GM12878 (cell line): ENCODE data around the gene CSNK1A1. TPM values are rescaled to one million over a fixed set of nuclear protein-coding genes. Genes with fewer than 3 reads are reported as not detected.

Experiments
- ATAC-seq: fragments of 200-7000 bp; cut with Tn5 transposase; 3 replicates; pipeline ENCODE4 v1.9.1; 2020; ENCODE audit warnings: mild to moderate bottlenecking, moderate library complexity
- BruUV-seq: library from RNA; stranded (reverse); fragments of 400-500 nt; replicated peaks from 2 replicates; lab custom pipeline; 2021; lab: Mats Ljungman, UMichigan
- CTCF ChIA-PET: fragments of 300-600 bp; sonication (Branson Sonifier 250); formaldehyde crosslinking; extraction: SDS; loops from one replicate; lab custom pipeline; 2021; ENCODE audit warnings: inconsistent platforms; lab: Yijun Ruan, JAX
- POLR2A ChIA-PET: fragments of 350-600 bp; formaldehyde crosslinking; extraction: SDS; loops from one replicate; lab custom pipeline; 2021; ENCODE audit warnings: inconsistent platforms; lab: Charles Lee
- RAD21 ChIA-PET: fragments of 300-600 bp; sonication (Branson Sonifier 250); formaldehyde crosslinking; loops from one replicate; lab custom pipeline; 2023; ENCODE audit warnings: antibody characterized with exemption; ENCODE audit not compliant: unreplicated experiment; lab: Charles Lee
- SMC1A ChIA-PET: fragments of 300-600 bp; sonication (Branson Sonifier 250); formaldehyde crosslinking; loops from one replicate; lab custom pipeline; 2023; ENCODE audit not compliant: unreplicated experiment, uncharacterized antibody; lab: Charles Lee
- DNase-seq: peaks from one replicate; pipeline ENCODE4 v3.0.0-alpha.2; 2011; ENCODE audit warnings: low read depth, low spot score
- FAIRE-seq: peaks from 3 replicates; lab custom pipeline; 2011; peaks lifted over from hg19 to GRCh38; lab: Jason Lieb, UNC
- H2AFZ ChIP-seq: 2 replicates; pipeline ENCODE4 v1.6.0; 2011; ENCODE audit warnings: low read depth, low read length, control low read depth; ENCODE audit not compliant: control insufficient read depth
- H3K27ac ChIP-seq: 2 replicates; pipeline ENCODE4 v1.5.1; 2011; ENCODE audit warnings: control low read depth; ENCODE audit not compliant: control insufficient read depth, insufficient read depth
- H3K27me3 ChIP-seq, 2 experiments: replicated peaks in 1 of 2; 2 replicates each; pipeline versions ENCODE4 v1.6.0 to v1.6.1; 2011; ENCODE audit warnings: low read length in 1 of 2; ENCODE audit not compliant: control insufficient read depth in 2 of 2, insufficient read depth in 2 of 2
- H3K36me3 ChIP-seq, 2 experiments: 2 replicates each; pipeline ENCODE4 v1.5.1; 2011; ENCODE audit warnings: low read length in 1 of 2; ENCODE audit not compliant: control insufficient read depth in 2 of 2, insufficient read depth in 2 of 2
- H3K4me1 ChIP-seq: 2 replicates; pipeline ENCODE4 v1.6.1; 2011; ENCODE audit warnings: mild to moderate bottlenecking, low read length, moderate library complexity, mixed read lengths; ENCODE audit not compliant: control insufficient read depth, insufficient read depth
- H3K4me2 ChIP-seq: 2 replicates; pipeline ENCODE4 v1.6.0; 2011; ENCODE audit warnings: control low read depth; ENCODE audit not compliant: control insufficient read depth, insufficient read depth
- H3K4me3 ChIP-seq: fragments of 200-600 bp; sonication (generic); 2 replicates; pipeline ENCODE4 v1.5.1; 2016
- H3K79me2 ChIP-seq: 2 replicates; pipeline ENCODE4 v1.6.0; 2011; ENCODE audit warnings: low read length; ENCODE audit not compliant: control insufficient read depth, insufficient read depth
- H3K9ac ChIP-seq: 2 replicates; pipeline ENCODE4 v1.8.0; 2011; ENCODE audit warnings: low read length, control low read depth, mixed read lengths; ENCODE audit not compliant: control insufficient read depth, insufficient read depth
- H3K9me3 ChIP-seq: replicated peaks from 3 replicates; pipeline ENCODE4 v1.5.1; 2011; ENCODE audit warnings: mild to moderate bottlenecking, low read length; ENCODE audit not compliant: control insufficient read depth, insufficient read depth
- H4K20me1 ChIP-seq: 2 replicates; pipeline ENCODE4 v1.6.0; 2011; ENCODE audit not compliant: control insufficient read depth, insufficient read depth
- ASH2L ChIP-seq: fragments of 300-600, 200-600 bp; sonication (generic); IDR thresholded peaks from 2 replicates; pipeline ENCODE4 v1.6.1; 2017; ENCODE audit warnings: low read depth, mild to moderate bottlenecking, borderline replicate concordance
- BRCA1 ChIP-seq: IDR thresholded peaks from 2 replicates; pipeline ENCODE4 v1.6.1; 2011; ENCODE audit warnings: low read depth, low read length, improper control_type of control experiment
- EED ChIP-seq: sonication (generic); IDR thresholded peaks from 2 replicates; pipeline ENCODE4 v1.6.1; 2016; ENCODE audit warnings: antibody characterized with exemption, low read depth
- HDAC6 ChIP-seq: fragments of 200-600 bp; sonication (generic); IDR thresholded peaks from one replicate; pipeline ENCODE4 v1.8.0; 2017; ENCODE audit warnings: antibody characterized with exemption; ENCODE audit not compliant: unreplicated experiment
- PAX5 ChIP-seq: IDR thresholded peaks from 2 replicates; pipeline ENCODE4 v1.6.1; 2011; ENCODE audit warnings: low read depth, low read length, borderline replicate concordance
- POLR2A ChIP-seq: IDR thresholded peaks from 2 replicates; pipeline ENCODE4 v1.6.1; 2011; ENCODE audit warnings: low read depth, mild to moderate bottlenecking, low read length
- POLR2AphosphoS5 ChIP-seq: IDR thresholded peaks from 2 replicates; pipeline ENCODE4 v1.6.1; 2011; ENCODE audit warnings: mild to moderate bottlenecking, low read length, inconsistent platforms
- RUNX3 ChIP-seq: IDR thresholded peaks from 2 replicates; pipeline ENCODE4 v1.6.1; 2012; ENCODE audit warnings: low read length, inconsistent platforms
- TCF7 ChIP-seq: IDR thresholded peaks from 2 replicates; pipeline ENCODE4 v1.6.1; 2014; ENCODE audit warnings: antibody characterized with exemption, borderline replicate concordance
- ZNF24 ChIP-seq: fragments of 450-650 bp; IDR thresholded peaks from 2 replicates; pipeline ENCODE4 v1.6.1; 2017; ENCODE audit warnings: antibody characterized with exemption, mild to moderate bottlenecking
- WGBS: methylation state at CpG from one replicate; pipeline ENCODE4 v1.1.6; 2016; ENCODE audit warnings: low lambda C conversion rate; ENCODE audit not compliant: insufficient replicate concordance, insufficient coverage; ENCODE audit errors: missing lambda C conversion rate; 5-methylcytosine and 5-hydroxymethylcytosine counted together
- in situ Hi-C: fragments of 300-500 bp; cut with MboI; formaldehyde crosslinking; loops from 9 replicates; pipeline ENCODE4 v1.14.3; 2018; ENCODE audit warnings: mixed read lengths
- intact Hi-C: fragments of 100-400 bp; cut with micrococcal nuclease; formaldehyde crosslinking; loops from one replicate; pipeline ENCODE4 v1.14.2; 2022; ENCODE audit not compliant: unreplicated experiment
- polyA plus RNA-seq, 11 experiments: library from polyadenylated mRNA; depleted of rRNA in 4 of 11; unstranded in 6 of 11; stranded (reverse) in 5 of 11; fragments of >200 nt; fragmentation: Nextera tagmentation in 4 of 11; fragmentation: Illumina TruSeq in 1 of 11; extraction: Ambion mirVana in 4 of 11; extraction: Trizol in 1 of 11; gene quantifications; 1 replicate in 1 of 11; 2 replicates in 10 of 11; pipeline versions ENCODE4 v1.2.1 to v1.2.3, GENCODE V29; 2011 to 2016; ENCODE audit warnings: inconsistent platforms in 2 of 11, missing spikeins in 2 of 11, low read depth in 1 of 11
- total RNA-seq, 4 experiments: library from RNA; depleted of rRNA in 3 of 4; stranded (reverse); fragments of >200 nt in 3 of 4; fragmentation: Illumina TruSeq in 1 of 4; extraction: Trizol in 1 of 4; gene quantifications; 2 replicates each; pipeline versions ENCODE4 v1.2.1 to v1.2.3, GENCODE V29; 2013 to 2021
- TF ChIP-seq, protein P1 (sequence below): fragments of 450-650 bp; formaldehyde crosslinking; IDR thresholded peaks from 2 replicates; pipeline ENCODE4 v1.5.0; 2022; ENCODE audit warnings: mild to moderate bottlenecking, missing genetic modification characterization
- TF ChIP-seq, protein P2 (sequence below): fragments of 450-650 bp; IDR thresholded peaks from 2 replicates; pipeline ENCODE4 v1.6.1; 2017; ENCODE audit warnings: antibody characterized with exemption, mild to moderate bottlenecking, moderate library complexity
- TF ChIP-seq, protein P3 (sequence below): IDR thresholded peaks from 2 replicates; pipeline ENCODE4 v1.6.1; 2011; ENCODE audit warnings: low read depth, low read length, improper control_type of control experiment, borderline replicate concordance

Gene CSNK1A1
- total and polyA plus RNA-seq, 10 of the 15 experiments (the other 5 are each of a cell fraction or from before 2014, with no cell fraction given), result 53.3 to 155 (median 133) TPM

DNA sequence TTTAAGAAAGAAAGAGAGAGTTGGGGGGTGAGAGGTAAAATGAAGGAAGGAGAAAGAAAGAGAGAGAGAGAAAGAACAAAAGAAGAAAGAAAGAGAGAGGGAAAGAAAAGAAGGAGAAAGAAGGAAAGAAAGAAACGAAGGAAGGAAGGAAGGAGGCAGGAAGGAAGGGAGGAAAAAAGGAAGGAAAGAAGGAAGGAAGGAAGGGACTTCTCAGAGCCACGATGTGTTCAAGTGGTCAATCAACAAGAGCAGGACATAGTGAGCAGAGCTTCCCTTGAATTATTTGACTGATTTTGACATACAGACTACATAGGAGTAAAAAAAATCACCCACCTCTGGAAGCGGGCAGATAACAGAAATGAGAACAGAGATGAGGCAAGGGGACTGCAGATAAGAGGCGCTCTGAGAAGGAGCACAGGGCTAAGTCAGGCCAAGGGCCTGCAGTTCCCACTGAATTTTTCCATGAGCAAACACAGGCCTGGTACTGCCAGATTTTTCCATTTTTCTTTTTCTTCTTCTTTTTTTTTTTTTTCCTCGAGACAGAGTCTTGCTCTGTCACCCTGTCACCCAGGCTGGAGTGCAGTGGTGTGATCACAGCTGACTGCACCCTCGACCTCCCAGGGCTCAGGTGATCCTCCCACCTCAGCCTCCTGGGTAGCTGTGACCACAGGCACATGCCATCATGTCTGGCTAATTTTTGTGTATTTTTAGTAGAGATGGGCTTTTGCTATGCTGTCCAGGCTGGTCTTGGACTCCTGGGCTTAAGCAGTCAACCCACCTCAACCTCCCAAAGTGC is 94.4 kb downstream of the CSNK1A1 start:
- no peak overlapping the region for H3K9ac ChIP-seq
- DNase-seq, result no peak
- no peaks in the 10 kb centered on the region for H3K27me3 ChIP-seq
- ATAC-seq, result peak; percentile 29; the same call in 1 of the 3 replicates
- H2AFZ ChIP-seq, result no peak overlapping the region
- H3K4me2 ChIP-seq, result no peak overlapping the region
- ChIA-PET POLR2A (interaction anchor here (0.7 kb wide), 1 partner anchor 43 kb away, joined by 4 read pairs; no protein-coding TSS in a partner anchor), SMC1A (no interaction called here), RAD21 (no interaction called here), CTCF (no interaction called here)
- no peaks in the 10 kb centered on the region for H3K4me1 ChIP-seq
- BruUV-seq, result no TSS peak
- FAIRE-seq, result no peak
- H3K9me3 ChIP-seq, result no peaks in the 10 kb centered on the region
- WGBS, result 27% methylated on average over 5 of the region's 6 CpGs
- H3K79me2 ChIP-seq, result no peaks in the 10 kb centered on the region
- no peaks in the 10 kb centered on the region for H3K36me3 ChIP-seq
- H3K27ac ChIP-seq, result no peak overlapping the region
- intact Hi-C loops, result no loop called here
- TF ChIP-seq HDAC6, result no peak
- no peak for TF ChIP-seq RUNX3
- TF ChIP-seq, protein P1, sequence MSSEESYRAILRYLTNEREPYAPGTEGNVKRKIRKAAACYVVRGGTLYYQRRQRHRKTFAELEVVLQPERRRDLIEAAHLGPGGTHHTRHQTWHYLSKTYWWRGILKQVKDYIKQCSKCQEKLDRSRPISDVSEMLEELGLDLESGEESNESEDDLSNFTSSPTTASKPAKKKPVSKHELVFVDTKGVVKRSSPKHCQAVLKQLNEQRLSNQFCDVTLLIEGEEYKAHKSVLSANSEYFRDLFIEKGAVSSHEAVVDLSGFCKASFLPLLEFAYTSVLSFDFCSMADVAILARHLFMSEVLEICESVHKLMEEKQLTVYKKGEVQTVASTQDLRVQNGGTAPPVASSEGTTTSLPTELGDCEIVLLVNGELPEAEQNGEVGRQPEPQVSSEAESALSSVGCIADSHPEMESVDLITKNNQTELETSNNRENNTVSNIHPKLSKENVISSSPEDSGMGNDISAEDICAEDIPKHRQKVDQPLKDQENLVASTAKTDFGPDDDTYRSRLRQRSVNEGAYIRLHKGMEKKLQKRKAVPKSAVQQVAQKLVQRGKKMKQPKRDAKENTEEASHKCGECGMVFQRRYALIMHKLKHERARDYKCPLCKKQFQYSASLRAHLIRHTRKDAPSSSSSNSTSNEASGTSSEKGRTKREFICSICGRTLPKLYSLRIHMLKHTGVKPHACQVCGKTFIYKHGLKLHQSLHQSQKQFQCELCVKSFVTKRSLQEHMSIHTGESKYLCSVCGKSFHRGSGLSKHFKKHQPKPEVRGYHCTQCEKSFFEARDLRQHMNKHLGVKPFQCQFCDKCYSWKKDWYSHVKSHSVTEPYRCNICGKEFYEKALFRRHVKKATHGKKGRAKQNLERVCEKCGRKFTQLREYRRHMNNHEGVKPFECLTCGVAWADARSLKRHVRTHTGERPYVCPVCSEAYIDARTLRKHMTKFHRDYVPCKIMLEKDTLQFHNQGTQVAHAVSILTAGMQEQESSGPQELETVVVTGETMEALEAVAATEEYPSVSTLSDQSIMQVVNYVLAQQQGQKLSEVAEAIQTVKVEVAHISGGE (CRISPR knock-in tag), result no peak
- no peak for TF ChIP-seq EED
- no peak for TF ChIP-seq POLR2A
- TF ChIP-seq, protein P2, sequence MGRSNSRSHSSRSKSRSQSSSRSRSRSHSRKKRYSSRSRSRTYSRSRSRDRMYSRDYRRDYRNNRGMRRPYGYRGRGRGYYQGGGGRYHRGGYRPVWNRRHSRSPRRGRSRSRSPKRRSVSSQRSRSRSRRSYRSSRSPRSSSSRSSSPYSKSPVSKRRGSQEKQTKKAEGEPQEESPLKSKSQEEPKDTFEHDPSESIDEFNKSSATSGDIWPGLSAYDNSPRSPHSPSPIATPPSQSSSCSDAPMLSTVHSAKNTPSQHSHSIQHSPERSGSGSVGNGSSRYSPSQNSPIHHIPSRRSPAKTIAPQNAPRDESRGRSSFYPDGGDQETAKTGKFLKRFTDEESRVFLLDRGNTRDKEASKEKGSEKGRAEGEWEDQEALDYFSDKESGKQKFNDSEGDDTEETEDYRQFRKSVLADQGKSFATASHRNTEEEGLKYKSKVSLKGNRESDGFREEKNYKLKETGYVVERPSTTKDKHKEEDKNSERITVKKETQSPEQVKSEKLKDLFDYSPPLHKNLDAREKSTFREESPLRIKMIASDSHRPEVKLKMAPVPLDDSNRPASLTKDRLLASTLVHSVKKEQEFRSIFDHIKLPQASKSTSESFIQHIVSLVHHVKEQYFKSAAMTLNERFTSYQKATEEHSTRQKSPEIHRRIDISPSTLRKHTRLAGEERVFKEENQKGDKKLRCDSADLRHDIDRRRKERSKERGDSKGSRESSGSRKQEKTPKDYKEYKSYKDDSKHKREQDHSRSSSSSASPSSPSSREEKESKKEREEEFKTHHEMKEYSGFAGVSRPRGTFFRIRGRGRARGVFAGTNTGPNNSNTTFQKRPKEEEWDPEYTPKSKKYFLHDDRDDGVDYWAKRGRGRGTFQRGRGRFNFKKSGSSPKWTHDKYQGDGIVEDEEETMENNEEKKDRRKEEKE, result no peak
- no peak for TF ChIP-seq ZNF24
- TF ChIP-seq TCF7, result no peak
- TF ChIP-seq ASH2L, result no peak
- TF ChIP-seq BRCA1, result no peak
- TF ChIP-seq, protein P3, sequence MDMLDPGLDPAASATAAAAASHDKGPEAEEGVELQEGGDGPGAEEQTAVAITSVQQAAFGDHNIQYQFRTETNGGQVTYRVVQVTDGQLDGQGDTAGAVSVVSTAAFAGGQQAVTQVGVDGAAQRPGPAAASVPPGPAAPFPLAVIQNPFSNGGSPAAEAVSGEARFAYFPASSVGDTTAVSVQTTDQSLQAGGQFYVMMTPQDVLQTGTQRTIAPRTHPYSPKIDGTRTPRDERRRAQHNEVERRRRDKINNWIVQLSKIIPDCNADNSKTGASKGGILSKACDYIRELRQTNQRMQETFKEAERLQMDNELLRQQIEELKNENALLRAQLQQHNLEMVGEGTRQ, result no peak
- no peak for TF ChIP-seq POLR2AphosphoS5
- TF ChIP-seq PAX5, result no peak
- H3K4me3 ChIP-seq, result no peak overlapping the region
- no peaks in the 10 kb centered on the region for H4K20me1 ChIP-seq
- in situ Hi-C loops, result no loop called here
